GM12878 (cell line): ENCODE data around the gene SEC24D. TPM values are rescaled to one million over a fixed set of nuclear protein-coding genes. Genes with fewer than 3 reads are reported as not detected.

Experiments
- ATAC-seq: fragments of 200-7000 bp; cut with Tn5 transposase; 3 replicates; pipeline ENCODE4 v1.9.1; 2020; ENCODE audit warnings: mild to moderate bottlenecking, moderate library complexity
- BruUV-seq: library from RNA; stranded (reverse); fragments of 400-500 nt; replicated peaks from 2 replicates; lab custom pipeline; 2021; lab: Mats Ljungman, UMichigan
- CTCF ChIA-PET: fragments of 300-600 bp; sonication (Branson Sonifier 250); formaldehyde crosslinking; extraction: SDS; loops from one replicate; lab custom pipeline; 2021; ENCODE audit warnings: inconsistent platforms; lab: Yijun Ruan, JAX
- POLR2A ChIA-PET: fragments of 350-600 bp; formaldehyde crosslinking; extraction: SDS; loops from one replicate; lab custom pipeline; 2021; ENCODE audit warnings: inconsistent platforms; lab: Charles Lee
- RAD21 ChIA-PET: fragments of 300-600 bp; sonication (Branson Sonifier 250); formaldehyde crosslinking; loops from one replicate; lab custom pipeline; 2023; ENCODE audit warnings: antibody characterized with exemption; ENCODE audit not compliant: unreplicated experiment; lab: Charles Lee
- SMC1A ChIA-PET: fragments of 300-600 bp; sonication (Branson Sonifier 250); formaldehyde crosslinking; loops from one replicate; lab custom pipeline; 2023; ENCODE audit not compliant: unreplicated experiment, uncharacterized antibody; lab: Charles Lee
- DNase-seq: peaks from one replicate; pipeline ENCODE4 v3.0.0-alpha.2; 2011; ENCODE audit warnings: low read depth, low spot score
- FAIRE-seq: peaks from 3 replicates; lab custom pipeline; 2011; peaks lifted over from hg19 to GRCh38; lab: Jason Lieb, UNC
- H2AFZ ChIP-seq: 2 replicates; pipeline ENCODE4 v1.6.0; 2011; ENCODE audit warnings: low read depth, low read length, control low read depth; ENCODE audit not compliant: control insufficient read depth
- H3K27ac ChIP-seq: 2 replicates; pipeline ENCODE4 v1.5.1; 2011; ENCODE audit warnings: control low read depth; ENCODE audit not compliant: control insufficient read depth, insufficient read depth
- H3K27me3 ChIP-seq, 2 experiments: replicated peaks in 1 of 2; 2 replicates each; pipeline versions ENCODE4 v1.6.0 to v1.6.1; 2011; ENCODE audit warnings: low read length in 1 of 2; ENCODE audit not compliant: control insufficient read depth in 2 of 2, insufficient read depth in 2 of 2
- H3K36me3 ChIP-seq, 2 experiments: 2 replicates each; pipeline ENCODE4 v1.5.1; 2011; ENCODE audit warnings: low read length in 1 of 2; ENCODE audit not compliant: control insufficient read depth in 2 of 2, insufficient read depth in 2 of 2
- H3K4me1 ChIP-seq: 2 replicates; pipeline ENCODE4 v1.6.1; 2011; ENCODE audit warnings: mild to moderate bottlenecking, low read length, moderate library complexity, mixed read lengths; ENCODE audit not compliant: control insufficient read depth, insufficient read depth
- H3K4me2 ChIP-seq: 2 replicates; pipeline ENCODE4 v1.6.0; 2011; ENCODE audit warnings: control low read depth; ENCODE audit not compliant: control insufficient read depth, insufficient read depth
- H3K4me3 ChIP-seq: fragments of 200-600 bp; sonication (generic); 2 replicates; pipeline ENCODE4 v1.5.1; 2016
- H3K79me2 ChIP-seq: 2 replicates; pipeline ENCODE4 v1.6.0; 2011; ENCODE audit warnings: low read length; ENCODE audit not compliant: control insufficient read depth, insufficient read depth
- H3K9ac ChIP-seq: 2 replicates; pipeline ENCODE4 v1.8.0; 2011; ENCODE audit warnings: low read length, control low read depth, mixed read lengths; ENCODE audit not compliant: control insufficient read depth, insufficient read depth
- H3K9me3 ChIP-seq: replicated peaks from 3 replicates; pipeline ENCODE4 v1.5.1; 2011; ENCODE audit warnings: mild to moderate bottlenecking, low read length; ENCODE audit not compliant: control insufficient read depth, insufficient read depth
- H4K20me1 ChIP-seq: 2 replicates; pipeline ENCODE4 v1.6.0; 2011; ENCODE audit not compliant: control insufficient read depth, insufficient read depth
- CEBPB ChIP-seq, 2 experiments: fragments of 150-350 bp in 1 of 2; IDR thresholded peaks; 2 replicates each; pipeline ENCODE4 v1.6.1; 2012 to 2014; ENCODE audit warnings: low read depth in 2 of 2, low read length in 2 of 2, borderline replicate concordance in 1 of 2, inconsistent platforms in 1 of 2
- EGR1 ChIP-seq, 2 experiments: IDR thresholded peaks; 1 replicate in 1 of 2; 2 replicates in 1 of 2; pipeline ENCODE4 v1.6.1; 2011 to 2012; ENCODE audit warnings: low read depth in 2 of 2, low read length in 2 of 2, borderline replicate concordance in 1 of 2, mild to moderate bottlenecking in 1 of 2, moderate library complexity in 1 of 2
- FOXK2 ChIP-seq: fragments of 450-650 bp; IDR thresholded peaks from 2 replicates; pipeline ENCODE4 v1.6.1; 2017; ENCODE audit warnings: mild to moderate bottlenecking, moderate library complexity
- FOXM1 ChIP-seq: IDR thresholded peaks from 2 replicates; pipeline ENCODE4 v1.6.1; 2012; ENCODE audit warnings: low read depth, mild to moderate bottlenecking, inconsistent platforms, low read length, moderate library complexity
- IKZF2 ChIP-seq, 2 experiments: fragments of 450-650 bp; IDR thresholded peaks; 2 replicates each; pipeline ENCODE4 v1.6.1; 2017; ENCODE audit warnings: mild to moderate bottlenecking in 2 of 2, moderate library complexity in 2 of 2
- KAT2A ChIP-seq: conservative IDR thresholded peaks from 2 replicates; pipeline ENCODE4 v1.6.1; 2011; ENCODE audit warnings: low read depth, low read length; ENCODE audit not compliant: control insufficient read depth
- MXI1 ChIP-seq: fragments of 150-350 bp; IDR thresholded peaks from 2 replicates; pipeline ENCODE4 v1.6.1; 2011; ENCODE audit warnings: low read depth, mild to moderate bottlenecking, inconsistent platforms, low read length, improper control_type of control experiment
- NFIC ChIP-seq: IDR thresholded peaks from 2 replicates; pipeline ENCODE4 v1.6.1; 2012; ENCODE audit warnings: low read depth, mild to moderate bottlenecking, inconsistent platforms, low read length, moderate library complexity
- NR2C2 ChIP-seq: IDR thresholded peaks from 2 replicates; pipeline ENCODE4 v1.6.1; 2011; ENCODE audit warnings: borderline replicate concordance, low read depth; ENCODE audit not compliant: control insufficient read depth, insufficient read length
- NR2F1 ChIP-seq: fragments of 450-650 bp; conservative IDR thresholded peaks from 2 replicates; pipeline ENCODE4 v1.6.1; 2017; ENCODE audit warnings: mild to moderate bottlenecking
- NRF1 ChIP-seq: conservative IDR thresholded peaks from 2 replicates; pipeline ENCODE4 v1.6.1; 2011; ENCODE audit warnings: mild to moderate bottlenecking, low read depth, low read length, improper control_type of control experiment
- RFX5 ChIP-seq: IDR thresholded peaks from 2 replicates; pipeline ENCODE4 v1.6.1; 2011; ENCODE audit warnings: low read depth, low read length, improper control_type of control experiment
- SMAD1 ChIP-seq: fragments of 450-650 bp; IDR thresholded peaks from 2 replicates; pipeline ENCODE4 v1.6.1; 2018; ENCODE audit warnings: mild to moderate bottlenecking, low read depth; ENCODE audit not compliant: partially characterized antibody
- STAT3 ChIP-seq: IDR thresholded peaks from 2 replicates; pipeline ENCODE4 v1.6.1; 2011; ENCODE audit warnings: low read depth, low read length, improper control_type of control experiment
- TCF3 ChIP-seq: IDR thresholded peaks from 2 replicates; pipeline ENCODE4 v1.6.1; 2012; ENCODE audit warnings: low read depth, mild to moderate bottlenecking, low read length, borderline replicate concordance; ENCODE audit not compliant: insufficient read depth
- YBX1 ChIP-seq: fragments of 450-650 bp; IDR thresholded peaks from 2 replicates; pipeline ENCODE4 v1.6.1; 2016; ENCODE audit warnings: antibody characterized with exemption
- WGBS: methylation state at CpG from one replicate; pipeline ENCODE4 v1.1.6; 2016; ENCODE audit warnings: low lambda C conversion rate; ENCODE audit not compliant: insufficient replicate concordance, insufficient coverage; ENCODE audit errors: missing lambda C conversion rate; 5-methylcytosine and 5-hydroxymethylcytosine counted together
- in situ Hi-C: fragments of 300-500 bp; cut with MboI; formaldehyde crosslinking; loops from 9 replicates; pipeline ENCODE4 v1.14.3; 2018; ENCODE audit warnings: mixed read lengths
- intact Hi-C: fragments of 100-400 bp; cut with micrococcal nuclease; formaldehyde crosslinking; loops from one replicate; pipeline ENCODE4 v1.14.2; 2022; ENCODE audit not compliant: unreplicated experiment
- polyA plus RNA-seq, 11 experiments: library from polyadenylated mRNA; depleted of rRNA in 4 of 11; unstranded in 6 of 11; stranded (reverse) in 5 of 11; fragments of >200 nt; fragmentation: Nextera tagmentation in 4 of 11; fragmentation: Illumina TruSeq in 1 of 11; extraction: Ambion mirVana in 4 of 11; extraction: Trizol in 1 of 11; gene quantifications; 1 replicate in 1 of 11; 2 replicates in 10 of 11; pipeline versions ENCODE4 v1.2.1 to v1.2.3, GENCODE V29; 2011 to 2016; ENCODE audit warnings: inconsistent platforms in 2 of 11, missing spikeins in 2 of 11, low read depth in 1 of 11
- total RNA-seq, 4 experiments: library from RNA; depleted of rRNA in 3 of 4; stranded (reverse); fragments of >200 nt in 3 of 4; fragmentation: Illumina TruSeq in 1 of 4; extraction: Trizol in 1 of 4; gene quantifications; 2 replicates each; pipeline versions ENCODE4 v1.2.1 to v1.2.3, GENCODE V29; 2013 to 2021
- TF ChIP-seq, protein P1 (sequence below): fragments of 450-650 bp; IDR thresholded peaks from 2 replicates; pipeline ENCODE4 v1.6.1; 2017; ENCODE audit warnings: low read depth, mild to moderate bottlenecking, moderate library complexity
- TF ChIP-seq, protein P2 (sequence below): fragments of 450-650 bp; formaldehyde crosslinking; IDR thresholded peaks from 2 replicates; pipeline ENCODE4 v1.4.0; 2020; ENCODE audit warnings: mild to moderate bottlenecking, moderate library complexity
- TF ChIP-seq, protein P3 (sequence below): IDR thresholded peaks from 2 replicates; pipeline ENCODE4 v1.6.1; 2011; ENCODE audit warnings: borderline replicate concordance, low read depth, mild to moderate bottlenecking, moderate library complexity, low read length; ENCODE audit not compliant: insufficient read depth, poor library complexity, severe bottlenecking

SEC24D gene
- total and polyA plus RNA-seq, 10 of the 15 experiments (the other 5 are each of a cell fraction or from before 2014, with no cell fraction given) = 12.8 to 61.9 (median 25.6) TPM

GRCh38 chr4:118824141-118824540 lies 11.8 kb downstream of the SEC24D start:
- 94% methylated on average over 5 of the region's 5 CpGs for WGBS
- in situ Hi-C loops (no loop called here), intact Hi-C loops (no loop called here)
- no TSS peak for BruUV-seq
- ChIA-PET SMC1A (interaction anchor here (0.7 to 1.9 kb wide), 4 partner anchors 12 to 41 kb away, joined by 3 to 7 read pairs (median 4); no protein-coding TSS in a partner anchor), POLR2A (no interaction called here), RAD21 (interaction anchor here (1.0 kb wide), 1 partner anchor 41 kb away, joined by 3 read pairs; no protein-coding TSS in a partner anchor), CTCF (interaction anchor here (0.8 to 2.0 kb wide), 5 partner anchors 12 to 85 kb away, joined by 3 to 9 read pairs (median 4); no protein-coding TSS in a partner anchor)
- H3K79me2 ChIP-seq = peaks cover 53% of the 10 kb centered on the region
- H3K4me1 ChIP-seq = peaks cover 18% of the 10 kb centered on the region
- peaks cover 2 to 32% of the 10 kb centered on the region in 2 experiments; a peak in 3 of 4 replicates for H3K36me3 ChIP-seq
- H3K4me3 ChIP-seq = no peak overlapping the region
- DNase-seq = no peak
- no peak for ATAC-seq
- no peak overlapping the region for H3K9ac ChIP-seq
- H2AFZ ChIP-seq = no peak overlapping the region
- FAIRE-seq = no peak
- H3K4me2 ChIP-seq = no peak overlapping the region
- H3K27me3 ChIP-seq = no peaks in the 10 kb centered on the region
- H4K20me1 ChIP-seq = no peaks in the 10 kb centered on the region
- H3K9me3 ChIP-seq = no peaks in the 10 kb centered on the region
- H3K27ac ChIP-seq = no peak overlapping the region
- TF ChIP-seq NR2C2 (no peak), SMAD1 (no peak), CEBPB (IDR thresholded peaks at IDR 0.05; ENCODE audit: borderline replicate concordance in 1 of 2, low read depth in 2 of 2, low read length in 2 of 2) (no peak), IKZF2 (IDR thresholded peaks at IDR 0.05) (no peak), NRF1 (no peak), RFX5 (no peak), NR2F1 (no peak), YBX1 (no peak), FOXM1 (no peak), NFIC (no peak), KAT2A (no peak), TCF3 (no peak), STAT3 (no peak), MXI1 (no peak), EGR1 (IDR thresholded peaks at IDR 0.05; ENCODE audit: borderline replicate concordance in 1 of 2, low read depth in 2 of 2, low read length in 2 of 2) (no peak), FOXK2 (no peak)
- TF ChIP-seq, protein P1, sequence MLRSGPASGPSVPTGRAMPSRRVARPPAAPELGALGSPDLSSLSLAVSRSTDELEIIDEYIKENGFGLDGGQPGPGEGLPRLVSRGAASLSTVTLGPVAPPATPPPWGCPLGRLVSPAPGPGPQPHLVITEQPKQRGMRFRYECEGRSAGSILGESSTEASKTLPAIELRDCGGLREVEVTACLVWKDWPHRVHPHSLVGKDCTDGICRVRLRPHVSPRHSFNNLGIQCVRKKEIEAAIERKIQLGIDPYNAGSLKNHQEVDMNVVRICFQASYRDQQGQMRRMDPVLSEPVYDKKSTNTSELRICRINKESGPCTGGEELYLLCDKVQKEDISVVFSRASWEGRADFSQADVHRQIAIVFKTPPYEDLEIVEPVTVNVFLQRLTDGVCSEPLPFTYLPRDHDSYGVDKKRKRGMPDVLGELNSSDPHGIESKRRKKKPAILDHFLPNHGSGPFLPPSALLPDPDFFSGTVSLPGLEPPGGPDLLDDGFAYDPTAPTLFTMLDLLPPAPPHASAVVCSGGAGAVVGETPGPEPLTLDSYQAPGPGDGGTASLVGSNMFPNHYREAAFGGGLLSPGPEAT = no peak
- TF ChIP-seq, protein P2, sequence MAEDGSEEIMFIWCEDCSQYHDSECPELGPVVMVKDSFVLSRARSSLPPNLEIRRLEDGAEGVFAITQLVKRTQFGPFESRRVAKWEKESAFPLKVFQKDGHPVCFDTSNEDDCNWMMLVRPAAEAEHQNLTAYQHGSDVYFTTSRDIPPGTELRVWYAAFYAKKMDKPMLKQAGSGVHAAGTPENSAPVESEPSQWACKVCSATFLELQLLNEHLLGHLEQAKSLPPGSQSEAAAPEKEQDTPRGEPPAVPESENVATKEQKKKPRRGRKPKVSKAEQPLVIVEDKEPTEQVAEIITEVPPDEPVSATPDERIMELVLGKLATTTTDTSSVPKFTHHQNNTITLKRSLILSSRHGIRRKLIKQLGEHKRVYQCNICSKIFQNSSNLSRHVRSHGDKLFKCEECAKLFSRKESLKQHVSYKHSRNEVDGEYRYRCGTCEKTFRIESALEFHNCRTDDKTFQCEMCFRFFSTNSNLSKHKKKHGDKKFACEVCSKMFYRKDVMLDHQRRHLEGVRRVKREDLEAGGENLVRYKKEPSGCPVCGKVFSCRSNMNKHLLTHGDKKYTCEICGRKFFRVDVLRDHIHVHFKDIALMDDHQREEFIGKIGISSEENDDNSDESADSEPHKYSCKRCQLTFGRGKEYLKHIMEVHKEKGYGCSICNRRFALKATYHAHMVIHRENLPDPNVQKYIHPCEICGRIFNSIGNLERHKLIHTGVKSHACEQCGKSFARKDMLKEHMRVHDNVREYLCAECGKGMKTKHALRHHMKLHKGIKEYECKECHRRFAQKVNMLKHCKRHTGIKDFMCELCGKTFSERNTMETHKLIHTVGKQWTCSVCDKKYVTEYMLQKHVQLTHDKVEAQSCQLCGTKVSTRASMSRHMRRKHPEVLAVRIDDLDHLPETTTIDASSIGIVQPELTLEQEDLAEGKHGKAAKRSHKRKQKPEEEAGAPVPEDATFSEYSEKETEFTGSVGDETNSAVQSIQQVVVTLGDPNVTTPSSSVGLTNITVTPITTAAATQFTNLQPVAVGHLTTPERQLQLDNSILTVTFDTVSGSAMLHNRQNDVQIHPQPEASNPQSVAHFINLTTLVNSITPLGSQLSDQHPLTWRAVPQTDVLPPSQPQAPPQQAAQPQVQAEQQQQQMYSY (CRISPR knock-in tag) = no peak
- TF ChIP-seq, protein P3, sequence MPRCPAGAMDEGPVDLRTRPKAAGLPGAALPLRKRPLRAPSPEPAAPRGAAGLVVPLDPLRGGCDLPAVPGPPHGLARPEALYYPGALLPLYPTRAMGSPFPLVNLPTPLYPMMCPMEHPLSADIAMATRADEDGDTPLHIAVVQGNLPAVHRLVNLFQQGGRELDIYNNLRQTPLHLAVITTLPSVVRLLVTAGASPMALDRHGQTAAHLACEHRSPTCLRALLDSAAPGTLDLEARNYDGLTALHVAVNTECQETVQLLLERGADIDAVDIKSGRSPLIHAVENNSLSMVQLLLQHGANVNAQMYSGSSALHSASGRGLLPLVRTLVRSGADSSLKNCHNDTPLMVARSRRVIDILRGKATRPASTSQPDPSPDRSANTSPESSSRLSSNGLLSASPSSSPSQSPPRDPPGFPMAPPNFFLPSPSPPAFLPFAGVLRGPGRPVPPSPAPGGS = no peak
